GM21528 (cell line): Measurements from ENCODE around the gene FBLN7.

Source experiments
- ATAC-seq: cut with Tn5 transposase; IDR thresholded peaks from one replicate; pipeline ENCODE4 v1.9.1; 2021; ENCODE audit warnings: mild to moderate bottlenecking, moderate library complexity; ENCODE audit not compliant: unreplicated experiment, low FRiP score

Gene FBLN7

DNA sequence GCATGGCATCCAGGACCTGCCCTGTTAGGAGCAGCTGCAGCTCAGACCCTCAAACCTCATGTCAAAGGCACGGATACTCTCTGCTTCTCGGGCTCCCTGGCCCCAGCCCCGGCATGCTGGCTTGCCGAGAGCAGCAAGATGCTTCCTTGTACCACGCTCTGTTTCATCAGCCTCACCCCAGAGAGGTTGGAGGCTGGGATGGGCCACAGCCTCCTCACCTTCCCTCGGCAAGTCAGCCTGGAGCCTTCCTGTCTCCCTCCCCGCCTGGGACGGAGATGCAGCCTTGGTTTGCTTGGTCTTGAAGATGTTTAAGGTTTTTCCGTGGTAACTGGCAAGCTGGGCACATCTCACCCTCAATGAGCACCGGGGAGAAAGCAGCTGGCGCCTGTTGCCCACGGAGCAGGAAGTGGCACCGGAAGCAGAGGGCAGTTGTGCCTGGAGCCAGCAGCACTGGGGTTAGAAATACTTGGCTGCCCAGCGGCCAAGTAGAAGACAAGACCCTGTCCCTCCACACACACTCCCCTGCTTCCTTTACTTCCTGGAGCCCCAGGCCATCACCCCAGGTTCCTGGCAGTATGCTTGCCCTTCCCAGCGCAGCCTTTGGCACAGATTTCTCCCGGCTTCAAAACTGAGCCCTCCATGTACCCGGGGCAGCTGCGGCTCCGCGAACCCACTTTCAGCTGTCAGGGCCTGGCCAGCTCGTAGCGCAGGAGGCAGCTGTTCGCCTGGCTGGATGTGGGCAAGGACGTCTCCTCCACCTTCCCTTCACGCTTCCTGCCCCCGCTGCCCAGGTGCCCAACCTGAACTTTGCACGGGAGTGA is 17.4 kb downstream of the FBLN7 start:
- no peak for ATAC-seq

DNA sequence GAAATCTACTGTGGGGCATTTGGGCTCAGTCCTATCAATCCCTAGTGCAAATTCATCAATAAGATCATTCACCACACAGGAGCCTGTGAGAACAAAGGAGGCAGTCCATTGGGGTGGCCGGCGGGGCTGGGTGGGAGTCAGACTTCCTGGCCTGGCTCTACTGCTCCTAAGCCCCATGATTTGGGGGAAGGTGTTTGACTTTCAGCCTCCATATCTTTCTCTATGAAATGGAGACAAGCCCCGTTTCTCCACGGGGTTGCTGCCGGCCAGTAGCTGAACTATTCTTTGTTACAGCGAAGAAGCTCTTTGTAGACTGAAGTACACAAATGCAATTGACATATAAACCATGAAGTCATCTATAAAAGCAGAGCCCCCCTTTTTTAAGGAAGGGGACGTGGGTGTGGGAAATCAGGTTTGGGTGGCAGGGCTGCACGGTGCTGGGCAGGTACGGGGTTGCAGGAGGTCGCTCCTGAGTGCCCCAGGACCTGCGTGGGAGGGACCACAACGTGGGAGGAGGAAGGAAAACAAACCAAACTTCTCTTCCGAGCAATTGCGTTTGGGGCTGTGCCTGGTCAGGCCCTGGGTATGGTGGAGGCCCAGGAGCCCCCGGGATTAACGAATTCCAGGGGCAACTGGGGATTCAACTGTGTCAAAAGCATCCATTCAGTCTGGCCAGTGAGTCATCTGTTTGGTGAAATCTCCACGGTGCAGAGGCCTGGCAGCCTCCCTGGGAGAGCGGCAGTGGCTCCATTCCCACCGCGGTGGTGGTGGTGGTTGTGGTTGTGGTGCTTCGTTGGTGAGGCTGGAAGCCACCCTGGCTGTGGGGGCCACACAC is 18.2 kb downstream of the FBLN7 start:
- no peak for ATAC-seq

DNA sequence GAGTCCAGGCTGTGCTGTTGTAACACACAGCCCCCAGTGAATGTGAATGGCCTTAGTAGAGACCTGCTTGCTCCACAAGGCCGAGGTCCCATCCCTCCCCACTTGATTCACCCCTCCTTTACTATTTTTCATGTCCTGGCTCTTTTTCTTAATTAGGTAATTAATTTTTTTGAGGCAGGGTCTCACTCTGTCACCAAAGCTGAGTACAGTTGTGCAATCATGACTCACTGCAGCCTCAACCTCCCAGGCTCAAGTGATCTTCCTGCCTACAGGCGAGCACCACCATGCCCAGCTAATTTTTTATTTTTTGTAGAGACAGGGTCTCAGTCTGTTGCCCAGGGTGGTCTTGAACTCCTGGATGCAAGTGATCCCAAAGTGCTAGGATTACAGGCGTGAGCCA is 19.3 kb downstream of the FBLN7 start:
- ATAC-seq: no peak

DNA sequence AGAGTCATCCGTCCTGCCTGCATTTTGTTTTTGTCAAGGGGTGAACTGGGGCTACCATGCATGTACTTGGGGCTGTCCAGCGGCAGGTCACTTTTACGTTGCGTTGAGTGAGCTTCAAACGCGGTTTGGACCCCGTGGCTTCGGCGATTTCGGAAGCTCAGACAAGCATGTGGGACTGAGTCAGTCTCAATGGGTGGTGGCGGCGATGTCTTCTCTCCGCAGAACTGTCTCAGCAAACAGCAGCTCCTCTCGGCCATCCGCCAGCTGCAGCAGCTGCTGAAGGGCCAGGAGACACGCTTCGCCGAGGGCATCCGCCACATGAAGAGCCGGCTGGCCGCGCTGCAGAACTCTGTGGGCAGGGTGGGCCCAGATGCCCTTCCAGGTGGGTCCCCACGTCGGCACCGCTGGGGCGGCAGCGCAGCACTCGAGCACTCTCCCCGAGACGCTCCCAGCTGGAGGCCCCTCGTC is 21.3 kb downstream of the FBLN7 start:
- ATAC-seq: no peak

DNA sequence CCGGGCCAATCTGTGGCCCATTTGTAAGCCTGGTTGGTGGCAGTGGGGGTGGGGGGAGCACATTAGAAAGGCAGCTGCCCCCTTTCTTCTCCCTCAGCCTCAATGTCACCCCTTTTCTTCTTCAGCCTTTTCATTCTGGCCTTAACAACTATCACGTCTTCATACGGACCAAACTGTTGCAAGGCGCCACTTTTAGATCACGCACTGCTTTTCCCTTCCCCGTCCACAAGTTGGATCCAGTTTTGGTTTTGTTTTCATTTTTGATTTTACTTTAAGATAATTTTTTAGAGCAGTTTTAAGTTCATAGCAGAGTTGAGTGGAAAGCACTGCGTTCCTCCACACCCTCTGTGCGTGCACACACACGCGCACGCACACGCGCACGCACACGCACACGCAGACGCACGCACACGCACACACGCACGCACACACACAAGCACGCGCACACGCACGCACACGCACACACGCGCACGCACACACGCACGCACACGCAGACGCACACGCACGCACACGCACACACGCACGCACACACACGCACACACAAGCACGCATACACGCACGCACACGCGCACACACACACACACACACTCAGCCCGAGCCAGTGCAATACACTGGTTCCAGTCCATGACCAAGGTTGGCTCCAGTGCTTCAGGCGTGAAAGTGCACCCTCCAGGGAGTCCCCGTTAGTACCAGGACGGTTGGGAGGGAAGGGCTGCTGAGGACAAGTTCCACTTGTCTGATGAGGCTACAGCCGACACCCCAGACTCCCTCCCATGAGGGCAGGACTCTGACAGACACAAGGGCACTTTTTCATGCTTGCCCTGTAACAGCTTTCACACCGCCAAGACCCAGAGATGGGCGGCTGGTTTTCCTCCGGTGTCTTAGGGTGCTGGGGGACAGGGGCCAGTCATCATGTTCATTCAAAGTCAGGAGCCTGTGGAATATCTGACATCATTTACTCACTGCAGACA is 22.4 kb downstream of the FBLN7 start:
- no peak for ATAC-seq

DNA sequence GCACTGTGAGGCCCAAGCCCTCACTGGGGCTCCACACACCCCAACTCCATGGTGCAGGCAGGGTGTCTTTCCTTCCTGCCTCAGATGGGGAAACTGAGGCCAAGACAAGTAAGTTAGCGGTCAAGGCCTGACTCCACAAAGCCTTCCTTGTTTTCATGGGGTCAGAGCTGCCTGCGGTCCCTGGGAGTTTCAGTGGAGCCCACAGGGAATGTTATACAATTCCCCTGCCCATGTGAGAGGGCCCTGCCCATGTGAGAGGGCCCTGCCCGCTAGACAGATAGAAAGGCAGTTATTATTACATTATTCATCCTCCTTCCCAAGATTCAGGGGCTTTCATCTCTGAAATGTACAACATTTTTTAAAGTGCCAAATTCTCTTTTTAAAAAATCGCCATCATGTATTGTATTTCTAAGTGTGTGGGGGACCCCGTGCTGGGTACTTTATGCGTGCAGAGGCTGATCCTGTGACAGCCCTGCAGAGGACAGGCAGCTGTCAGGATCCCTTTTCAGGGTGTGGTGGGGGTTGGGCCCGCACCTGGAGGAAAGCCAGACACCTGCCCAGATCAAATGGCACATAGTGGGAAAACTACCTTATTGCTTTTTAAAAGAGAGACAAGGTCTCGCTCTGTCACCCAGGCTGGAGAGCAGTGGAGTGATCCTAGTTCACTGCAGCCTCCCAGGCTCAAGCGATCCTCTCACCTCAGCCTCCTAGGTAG is 23.4 kb downstream of the FBLN7 start:
- ATAC-seq: no peak

DNA sequence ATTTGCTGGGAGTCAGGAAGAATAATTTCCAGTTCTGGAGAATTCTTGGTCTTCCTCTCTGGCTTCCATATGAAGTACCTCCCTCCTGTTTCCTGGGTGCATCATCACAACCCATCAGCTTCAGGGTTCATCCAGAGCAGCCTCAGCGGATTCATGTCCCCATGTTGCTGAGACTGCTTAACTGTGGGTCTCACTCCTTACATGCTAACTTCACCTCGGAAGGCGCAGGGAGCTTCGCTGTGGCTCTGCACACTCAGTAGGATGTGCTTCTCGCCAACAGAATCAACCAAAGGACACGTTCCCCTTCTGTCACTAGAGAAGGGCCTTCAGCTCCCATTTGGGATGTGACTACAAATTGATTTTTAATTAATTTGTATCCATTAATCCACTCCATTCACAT is 24.2 kb downstream of the FBLN7 start:
- ATAC-seq: no peak

DNA sequence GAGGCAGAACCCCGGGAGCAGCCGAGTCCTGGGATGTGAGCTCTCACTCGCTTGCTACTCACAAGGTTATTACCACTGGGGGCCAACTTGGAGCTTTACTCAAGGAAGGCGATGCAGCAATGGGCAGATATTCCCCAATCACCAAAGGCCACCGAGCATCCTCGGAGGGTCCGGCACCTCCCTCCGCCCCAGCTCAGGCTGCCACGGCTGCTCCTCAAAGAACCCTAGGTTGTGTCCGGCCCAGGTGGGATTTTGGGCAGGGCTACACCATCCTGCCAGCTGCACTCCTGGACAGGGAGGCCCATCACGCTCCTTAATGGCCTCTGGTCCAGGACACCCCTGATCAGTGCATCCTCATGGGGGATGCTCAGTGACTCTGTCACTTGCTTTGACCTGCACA is 24.8 kb downstream of the FBLN7 start:
- ATAC-seq: no peak

DNA sequence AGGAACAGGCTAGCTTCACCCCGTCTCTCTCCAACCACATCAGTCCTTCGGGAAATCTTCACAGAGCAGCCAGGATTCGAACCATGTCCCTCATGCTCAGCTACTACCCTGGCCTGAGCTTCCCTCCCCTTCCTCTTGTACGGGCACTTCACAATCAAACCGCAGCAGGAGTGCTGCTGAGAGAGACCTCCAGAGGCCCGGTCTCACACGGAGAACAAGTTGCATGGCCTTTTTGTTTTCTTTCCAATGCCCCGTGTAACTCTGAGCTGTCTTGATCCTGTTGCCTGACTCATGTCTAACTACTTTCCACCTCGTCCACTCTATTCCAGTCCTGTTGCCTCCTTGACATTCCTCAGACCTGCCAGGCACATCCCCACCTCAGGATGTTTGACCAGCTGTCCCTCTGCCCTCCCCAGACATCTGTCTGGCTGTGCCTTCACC is 25.4 kb downstream of the FBLN7 start:
- no peak for ATAC-seq

DNA sequence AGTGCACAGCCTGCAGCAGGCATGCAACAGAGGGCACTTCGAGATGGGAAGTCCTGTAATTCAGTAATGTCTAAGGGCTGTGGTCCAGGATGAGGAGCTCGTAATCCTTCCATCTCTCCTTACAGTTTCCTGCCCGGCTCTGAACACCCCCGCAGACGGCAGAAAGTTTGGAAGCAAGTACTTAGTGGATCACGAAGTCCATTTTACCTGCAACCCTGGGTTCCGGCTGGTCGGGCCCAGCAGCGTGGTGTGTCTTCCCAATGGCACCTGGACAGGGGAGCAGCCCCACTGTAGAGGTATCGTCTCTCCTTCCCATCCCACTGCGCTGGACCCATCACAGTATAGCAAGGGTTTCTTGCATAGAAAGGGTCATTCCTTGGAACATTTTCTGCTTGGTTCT is 26.7 kb downstream of the FBLN7 start:
- no peak for ATAC-seq

DNA sequence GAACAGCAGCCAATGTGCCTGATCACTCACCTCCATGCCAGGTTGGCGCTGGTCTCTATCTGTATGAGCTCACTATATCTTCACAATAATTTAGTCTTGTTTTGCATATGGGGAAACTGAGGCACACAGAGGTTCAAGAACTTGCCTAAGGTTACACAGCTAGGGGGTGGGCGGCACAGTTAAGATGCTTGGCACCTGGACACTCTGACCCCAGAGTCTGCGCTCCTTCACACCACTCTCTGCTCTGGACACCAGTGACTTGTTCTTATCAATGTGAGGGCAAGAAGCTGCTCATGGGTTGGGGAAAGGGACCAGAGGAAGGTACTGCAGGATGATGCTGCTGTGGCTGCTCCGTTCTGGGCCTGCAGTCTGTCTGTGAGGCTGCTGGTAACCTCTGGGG is 27.1 kb downstream of the FBLN7 start:
- ATAC-seq: no peak

DNA sequence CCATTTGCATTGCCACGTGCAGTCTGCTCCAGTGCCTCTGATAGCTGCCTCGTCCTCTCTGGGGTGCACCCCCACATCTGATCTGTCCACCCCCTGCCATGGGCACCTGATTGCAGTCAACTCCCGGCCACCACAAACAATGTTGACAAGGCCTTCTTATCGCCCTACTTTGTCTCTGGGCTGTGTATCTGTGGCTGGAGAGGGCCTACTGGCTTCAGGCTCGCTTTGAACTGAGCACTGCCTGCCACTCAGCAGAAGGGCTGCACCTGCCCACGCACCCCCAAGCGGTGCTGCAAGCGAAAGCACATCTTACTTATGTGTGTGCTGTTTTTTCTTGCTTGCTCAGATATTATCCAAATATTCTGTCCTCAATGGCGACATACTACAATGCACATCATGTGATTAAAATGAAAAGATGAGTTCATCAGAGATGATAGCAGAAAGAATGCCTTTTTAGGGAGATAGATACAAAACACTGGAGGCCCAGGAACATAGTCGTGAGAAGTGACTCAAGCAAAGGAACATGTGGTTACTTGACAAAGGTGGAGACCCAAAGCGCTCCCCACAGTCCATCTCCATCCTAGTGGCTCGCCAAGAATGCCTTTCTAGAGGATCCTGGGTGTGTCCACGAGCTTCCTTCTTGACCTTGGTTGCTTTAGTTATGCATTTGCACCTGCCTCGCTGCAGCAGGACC is 28.8 kb downstream of the FBLN7 start:
- ATAC-seq: no peak

DNA sequence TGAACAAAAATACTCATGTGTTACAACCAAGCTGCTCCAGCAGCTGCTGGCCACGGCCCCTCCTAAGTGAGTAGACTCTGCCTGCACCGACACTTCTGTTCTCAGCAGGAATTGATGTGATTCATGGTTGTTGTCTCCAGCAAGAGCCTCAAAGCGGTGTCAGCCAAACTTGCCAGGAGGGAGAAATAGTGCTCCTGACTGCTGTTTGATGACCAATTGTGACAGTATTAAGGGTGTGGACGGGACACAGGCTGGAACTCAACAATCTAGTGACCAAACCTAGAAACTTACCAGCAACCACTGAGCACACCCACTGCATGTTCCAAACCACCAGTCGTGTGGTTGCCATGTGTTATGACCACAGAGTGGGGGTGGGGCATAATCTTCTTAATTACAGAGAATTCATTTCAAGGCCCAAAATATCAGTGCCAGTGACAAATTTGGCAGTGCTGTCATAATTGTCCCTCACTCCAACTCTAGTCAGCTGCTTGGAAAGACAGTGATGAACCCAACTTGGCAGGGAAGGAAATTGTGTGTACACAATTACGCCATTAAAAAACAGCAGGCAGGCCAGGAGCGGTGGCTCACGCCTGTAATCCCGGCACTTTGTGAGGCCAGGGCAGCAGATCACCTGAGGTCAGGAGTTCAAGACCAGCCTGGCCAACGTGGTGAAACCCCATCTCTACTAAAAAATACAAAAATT is 30.4 kb downstream of the FBLN7 start:
- ATAC-seq: no peak

DNA sequence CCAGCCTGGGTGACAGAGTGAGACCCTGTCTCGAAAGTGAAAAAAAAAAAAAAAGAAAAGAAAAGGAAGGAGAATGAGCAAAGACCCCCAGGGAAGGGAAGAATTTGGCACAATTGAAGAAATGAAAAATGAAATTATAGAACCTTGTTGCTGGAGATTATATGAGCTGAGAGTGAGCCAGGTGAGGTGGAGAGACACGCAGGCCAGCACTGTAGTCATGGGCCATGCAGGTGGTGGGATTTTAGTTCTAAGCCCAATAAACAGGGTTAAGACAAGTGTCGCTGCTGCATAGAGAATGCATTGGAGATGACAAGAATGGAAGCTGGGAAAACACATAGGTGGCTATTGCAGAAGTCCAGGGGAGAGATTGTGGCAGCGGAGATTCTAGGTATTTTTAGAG is 32.3 kb downstream of the FBLN7 start:
- no peak for ATAC-seq

DNA sequence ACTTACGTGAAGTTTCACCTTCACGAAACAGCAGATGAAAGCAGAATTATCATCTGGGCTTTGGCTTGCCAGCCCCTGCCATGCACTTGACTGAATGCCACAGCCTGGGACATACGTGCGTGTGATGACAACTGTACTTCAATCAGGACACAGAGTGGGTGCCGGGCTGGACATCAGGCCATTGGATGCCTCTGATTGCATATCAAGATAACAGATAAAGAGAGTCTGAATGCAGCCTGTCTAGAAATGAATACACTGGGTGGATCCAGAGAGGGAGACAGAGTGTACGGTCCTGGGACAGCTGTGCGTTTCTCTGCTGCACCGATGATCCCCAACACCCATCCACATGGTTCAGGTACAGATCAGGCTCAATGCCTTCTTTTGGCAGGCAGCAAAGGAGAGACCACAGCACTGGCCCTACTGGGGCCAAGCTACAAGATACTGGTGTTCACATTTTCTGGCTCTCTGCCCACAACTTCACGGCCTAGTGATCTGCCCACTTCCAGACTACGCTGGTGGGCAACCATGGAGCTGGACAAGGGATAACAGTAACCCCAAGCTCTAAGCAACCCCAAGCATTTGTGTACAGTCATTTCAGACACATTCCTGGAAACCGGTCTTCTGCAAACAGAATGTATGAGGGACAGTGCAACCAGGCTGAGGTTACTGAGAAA is 35.6 kb downstream of the FBLN7 start:
- ATAC-seq: no peak

DNA sequence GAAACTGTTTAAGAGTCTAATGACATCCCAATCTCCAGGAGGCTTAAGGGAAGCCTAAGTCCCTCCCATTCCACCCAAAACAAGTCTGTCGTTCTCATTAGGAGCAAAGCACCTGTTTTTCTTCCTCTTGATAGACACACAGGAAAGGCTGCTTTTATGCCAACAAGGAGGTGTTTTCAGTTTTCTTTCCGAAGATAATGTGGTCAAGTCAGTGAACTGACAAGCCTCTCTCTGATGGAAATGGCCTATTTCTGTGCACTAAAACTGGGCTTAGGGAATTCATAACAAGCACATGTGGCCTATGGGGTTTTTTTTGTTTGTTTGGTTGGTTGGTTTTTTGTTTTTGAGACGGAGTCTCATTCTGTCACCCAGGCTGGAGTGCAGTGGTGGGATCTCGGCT is 36.2 kb downstream of the FBLN7 start:
- ATAC-seq: no peak

DNA sequence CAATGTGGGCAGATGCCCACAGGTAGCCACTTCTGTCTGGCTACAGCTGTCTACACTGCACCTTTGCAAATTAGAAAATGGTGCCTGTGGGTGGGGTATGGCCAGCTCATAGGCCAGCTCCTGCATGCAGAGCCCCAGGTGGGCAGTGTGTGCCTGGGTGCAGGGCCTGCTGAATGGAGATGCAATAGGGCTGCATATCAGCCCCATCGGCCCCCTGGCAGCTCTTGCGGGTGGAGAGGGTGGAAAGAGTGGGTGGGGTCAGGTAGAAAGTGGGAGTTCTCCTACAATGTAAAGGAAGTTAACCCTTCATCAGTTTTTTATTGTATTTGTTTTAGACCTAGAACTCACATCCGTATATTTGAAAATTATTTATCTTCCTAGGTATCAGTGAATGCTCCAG is 37.1 kb downstream of the FBLN7 start:
- no peak for ATAC-seq

DNA sequence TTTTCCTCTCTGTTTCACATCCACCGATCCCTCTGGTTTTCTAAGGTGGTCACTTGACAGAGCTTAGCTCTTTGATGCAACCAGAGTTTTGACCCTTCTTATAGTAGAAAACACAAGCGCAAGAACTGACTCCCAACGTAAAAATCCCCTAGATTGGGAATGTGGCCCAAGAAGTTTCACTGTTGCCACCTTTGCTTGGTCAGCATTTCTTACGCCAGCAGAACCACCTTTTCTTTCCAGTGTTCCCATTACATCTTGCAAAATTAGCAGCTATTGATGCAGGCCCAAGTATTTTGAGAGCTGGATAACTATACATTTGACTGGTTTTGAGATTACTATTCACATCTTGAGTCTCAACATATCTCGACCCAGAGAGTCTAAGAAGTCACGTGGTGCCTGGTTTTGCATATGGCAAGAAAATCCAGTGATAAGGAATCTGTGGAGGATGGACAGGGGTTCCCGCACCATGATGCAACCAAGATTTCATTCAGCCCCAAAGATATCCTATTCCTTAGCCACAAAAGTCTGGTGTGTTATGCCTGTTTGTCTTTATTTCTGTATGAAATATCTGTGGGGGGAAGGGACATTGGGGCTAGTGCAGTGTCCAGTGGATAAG is 37.9 kb downstream of the FBLN7 start:
- ATAC-seq: no peak
